Thyroid gland (tissue), 4 donors: Measurements from ENCODE around the gene SLC24A3. TPM values are rescaled to one million over a fixed set of nuclear protein-coding genes. Genes with fewer than 3 reads are reported as not detected.

Experiments
- DNase-seq, 2 donors: peaks; one replicate each; pipeline ENCODE4 v3.0.0-alpha.2; 2019
- H3K27ac ChIP-seq, 3 donors: fragments of 200-600 bp; sonication (generic); 1 replicate in 2 of 3; 2 replicates in 1 of 3; pipeline ENCODE4 v1.5.1; 2016 to 2019; ENCODE audit warnings: mild to moderate bottlenecking in 1 of 3, moderate library complexity in 1 of 3
- H3K27me3 ChIP-seq: fragments of 200-600 bp; sonication (generic); one replicate; pipeline ENCODE4 v1.5.1; 2019
- H3K36me3 ChIP-seq, 2 donors: fragments of 200-600 bp; sonication (generic); one replicate each; pipeline ENCODE4 v1.5.1; 2016 to 2019
- H3K4me1 ChIP-seq, 2 donors: fragments of 200-600 bp; sonication (generic); one replicate each; pipeline ENCODE4 v1.5.1; 2017 to 2019
- H3K4me3 ChIP-seq, 3 donors: fragments of 200-600 bp; sonication (generic); replicated peaks in 1 of 3; 1 replicate in 2 of 3; 2 replicates in 1 of 3; pipeline ENCODE4 v1.5.1; 2016; ENCODE audit warnings: mild to moderate bottlenecking in 1 of 3
- H3K9me3 ChIP-seq: fragments of 200-600 bp; sonication (generic); one replicate; pipeline ENCODE4 v1.5.1; 2017
- POLR2A ChIP-seq, 2 donors: fragments of 450-650 bp; IDR thresholded peaks; one replicate each; pipeline ENCODE4 v1.6.1; 2017; ENCODE audit warnings: antibody characterized with exemption in 2 of 2, mild to moderate bottlenecking in 2 of 2, moderate library complexity in 1 of 2
- WGBS, 2 donors: methylation state at CpG; one replicate each; pipeline ENCODE4 v1.1.5; 2017; 5-methylcytosine and 5-hydroxymethylcytosine counted together
- intact Hi-C: fragments of 100-400 bp; cut with DNase I; formaldehyde crosslinking; loops from one replicate; pipeline ENCODE4 v1.15.1; 2023
- total RNA-seq, 4 donors: library from RNA; depleted of rRNA; stranded (reverse); fragments of >200 nt; gene quantifications; one replicate each; pipeline ENCODE4 v1.2.3, GENCODE V29; 2016
- TF ChIP-seq, protein P1 (sequence below), 6 experiments: fragments of 200-600 bp in 3 of 6; fragments of 450-650 bp in 3 of 6; sonication (generic) in 3 of 6; IDR thresholded peaks; one replicate each; pipeline ENCODE4 v1.5.1; 2016 to 2019; ENCODE audit warnings: antibody characterized with exemption in 6 of 6, mild to moderate bottlenecking in 2 of 6, inconsistent platforms in 1 of 6, moderate library complexity in 1 of 6

The SLC24A3 gene
- total RNA-seq, 4 donors from 2014 or later: 4.0 to 8.1 (median 6.3) TPM

DNA sequence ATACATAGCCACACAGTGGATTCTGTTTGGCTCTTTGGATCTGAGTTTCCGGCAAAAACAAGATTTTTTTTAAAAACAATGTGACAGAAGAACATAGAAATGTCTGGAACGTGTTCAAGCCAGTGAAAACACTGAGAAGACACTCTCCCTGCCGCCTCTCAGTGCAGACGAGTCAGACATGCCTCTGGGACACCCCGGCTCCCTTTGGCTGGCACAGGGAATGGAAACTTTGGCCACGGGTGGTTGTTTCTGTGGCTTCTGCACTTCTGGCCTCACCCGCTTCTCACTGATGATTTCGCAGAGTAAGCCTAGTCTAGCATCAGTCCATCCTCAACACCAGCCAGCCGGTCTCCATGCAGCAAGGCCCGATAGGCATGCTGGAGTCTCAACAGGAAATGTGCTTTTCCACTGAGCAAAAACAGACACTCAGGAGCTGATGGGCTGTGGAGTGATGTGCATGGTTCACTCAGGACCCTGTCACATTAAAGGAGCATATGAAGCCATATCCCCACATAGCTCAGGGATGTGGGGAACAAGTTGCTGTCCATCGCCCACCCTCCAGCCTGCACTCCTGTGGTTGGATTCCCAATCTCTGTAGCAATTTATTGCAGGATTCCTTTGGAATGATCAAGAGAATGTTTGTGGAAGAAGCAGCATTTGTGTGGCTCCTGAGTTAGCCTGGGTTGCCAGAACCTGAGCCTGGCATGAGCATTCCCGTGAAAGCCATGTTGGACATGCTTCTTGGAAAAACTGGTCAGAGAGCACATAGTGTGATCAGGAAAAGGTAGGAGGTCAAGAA is 283.7 kb downstream of the SLC24A3 start:
- WGBS, 2 donors: 73 to 77% methylated on average over 12 of the region's 12 CpGs
- no peaks in the 10 kb centered on the region for H3K9me3 ChIP-seq
- H3K27ac ChIP-seq: no peak overlapping the region
- no peaks in the 10 kb centered on the region for H3K36me3 ChIP-seq
- H3K27me3 ChIP-seq: no peaks in the 10 kb centered on the region
- no peak for DNase-seq
- H3K4me1 ChIP-seq: no peaks in the 10 kb centered on the region
- TF ChIP-seq, protein P1, sequence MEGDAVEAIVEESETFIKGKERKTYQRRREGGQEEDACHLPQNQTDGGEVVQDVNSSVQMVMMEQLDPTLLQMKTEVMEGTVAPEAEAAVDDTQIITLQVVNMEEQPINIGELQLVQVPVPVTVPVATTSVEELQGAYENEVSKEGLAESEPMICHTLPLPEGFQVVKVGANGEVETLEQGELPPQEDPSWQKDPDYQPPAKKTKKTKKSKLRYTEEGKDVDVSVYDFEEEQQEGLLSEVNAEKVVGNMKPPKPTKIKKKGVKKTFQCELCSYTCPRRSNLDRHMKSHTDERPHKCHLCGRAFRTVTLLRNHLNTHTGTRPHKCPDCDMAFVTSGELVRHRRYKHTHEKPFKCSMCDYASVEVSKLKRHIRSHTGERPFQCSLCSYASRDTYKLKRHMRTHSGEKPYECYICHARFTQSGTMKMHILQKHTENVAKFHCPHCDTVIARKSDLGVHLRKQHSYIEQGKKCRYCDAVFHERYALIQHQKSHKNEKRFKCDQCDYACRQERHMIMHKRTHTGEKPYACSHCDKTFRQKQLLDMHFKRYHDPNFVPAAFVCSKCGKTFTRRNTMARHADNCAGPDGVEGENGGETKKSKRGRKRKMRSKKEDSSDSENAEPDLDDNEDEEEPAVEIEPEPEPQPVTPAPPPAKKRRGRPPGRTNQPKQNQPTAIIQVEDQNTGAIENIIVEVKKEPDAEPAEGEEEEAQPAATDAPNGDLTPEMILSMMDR (IDR thresholded peaks at IDR 0.05): no peak
- TF ChIP-seq POLR2A (IDR thresholded peaks at IDR 0.05): no peak
- H3K4me3 ChIP-seq: no peak overlapping the region
- intact Hi-C loops: no loop called here

DNA sequence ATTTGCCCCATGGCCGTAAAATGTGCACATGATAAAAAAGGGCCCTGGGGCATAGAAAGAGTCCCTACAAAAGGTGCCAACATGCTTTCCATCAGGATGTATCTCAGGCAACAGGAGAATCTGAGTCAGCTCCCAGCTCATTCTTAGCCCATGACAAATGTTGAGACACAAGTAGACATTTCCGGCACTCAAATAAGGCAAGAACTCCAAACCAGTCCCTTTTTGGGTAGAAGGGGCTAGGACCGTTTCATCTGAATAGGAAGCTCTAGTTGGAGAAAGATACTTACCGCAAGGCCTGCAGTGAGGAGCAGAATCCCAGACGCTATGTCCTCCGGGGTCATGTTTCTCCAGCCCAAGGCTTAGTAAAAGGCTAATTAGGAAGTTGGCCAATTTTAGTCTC is 284.6 kb downstream of the SLC24A3 start:
- WGBS, 2 donors: 82 to 91% methylated on average over 6 of the region's 6 CpGs
- TF ChIP-seq, protein P1 (IDR thresholded peaks at IDR 0.05): no peak
- no peak for TF ChIP-seq POLR2A (IDR thresholded peaks at IDR 0.05)
- DNase-seq: no peak
- Histone ChIP-seq H3K36me3 (no peaks in the 10 kb centered on the region), H3K4me1 (no peaks in the 10 kb centered on the region), H3K27me3 (no peaks in the 10 kb centered on the region), H3K27ac (no peak overlapping the region), H3K4me3 (no peak overlapping the region), H3K9me3 (no peaks in the 10 kb centered on the region)
- intact Hi-C loops: no loop called here

DNA sequence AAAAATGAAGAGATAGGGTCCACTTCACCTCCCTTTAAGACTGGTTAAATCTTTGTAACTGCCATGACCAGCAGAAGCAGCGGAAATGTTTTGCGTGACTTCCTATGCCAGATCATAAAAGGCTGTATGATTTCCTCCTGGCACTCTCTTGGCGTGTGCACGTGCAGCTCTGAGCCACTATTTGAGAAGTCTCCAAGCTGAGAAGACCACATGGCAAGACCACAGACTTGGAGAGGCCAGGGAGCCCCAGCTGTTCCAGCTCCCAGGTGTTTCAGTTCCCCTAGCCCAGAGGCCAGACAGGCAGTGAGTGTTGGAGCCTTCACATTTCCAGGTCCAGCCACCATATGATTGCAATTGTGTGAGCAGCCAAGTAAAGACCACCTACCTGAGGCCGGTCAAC is 286.3 kb downstream of the SLC24A3 start:
- no peaks in the 10 kb centered on the region for H3K36me3 ChIP-seq
- no peak for DNase-seq
- TF ChIP-seq, protein P1 (IDR thresholded peaks at IDR 0.05): no peak
- no peak for TF ChIP-seq POLR2A (IDR thresholded peaks at IDR 0.05)
- no peaks in the 10 kb centered on the region for H3K4me1 ChIP-seq
- no peaks in the 10 kb centered on the region for H3K9me3 ChIP-seq
- no peak overlapping the region for H3K27ac ChIP-seq
- H3K4me3 ChIP-seq: no peak overlapping the region
- WGBS, 2 donors: 89 to 91% methylated on average over 5 of the region's 5 CpGs
- intact Hi-C loops: no loop called here
- H3K27me3 ChIP-seq: no peaks in the 10 kb centered on the region

- no peaks in the 10 kb centered on the region for H3K4me1 ChIP-seq
- 94% methylated on average over 4 of the region's 4 CpGs for WGBS, 2 donors
Observed at GRCh38 chr20:19501476-19502115, 289.2 kb downstream of the SLC24A3 start.

More at GRCh38 chr20:19501476-19502115, 289.2 kb downstream of the SLC24A3 start:
- H3K27ac ChIP-seq: no peak overlapping the region
- intact Hi-C loops: no loop called here
- no peak for DNase-seq
- H3K36me3 ChIP-seq: no peaks in the 10 kb centered on the region
- H3K9me3 ChIP-seq: no peaks in the 10 kb centered on the region
- no peaks in the 10 kb centered on the region for H3K27me3 ChIP-seq
- H3K4me3 ChIP-seq: no peak overlapping the region
- TF ChIP-seq, protein P1 (IDR thresholded peaks at IDR 0.05): no peak
- TF ChIP-seq POLR2A (IDR thresholded peaks at IDR 0.05): no peak
